Astrocyte of the spinal cord (primary cell): ENCODE data around the gene NOPCHAP1.

Source experiments
- DNase-seq: peaks from one replicate; pipeline ENCODE4 v3.0.0; 2011; ENCODE audit warnings: low read depth, low spot score
- H3K4me3 ChIP-seq: 2 replicates; pipeline ENCODE4 v1.5.1; 2011; ENCODE audit warnings: low read depth, mild to moderate bottlenecking, low read length, moderate library complexity
- in situ Hi-C: cut with HindIII; loops from 2 replicates; pipeline ENCODE4 v1.10.0; 2017; ENCODE audit warnings: low sequenced_read_pairs
- TF ChIP-seq, protein P1 (sequence below): IDR thresholded peaks from 2 replicates; pipeline ENCODE4 v1.5.1; 2012; ENCODE audit warnings: low read depth, mild to moderate bottlenecking, low read length, inconsistent platforms

Gene NOPCHAP1

DNA sequence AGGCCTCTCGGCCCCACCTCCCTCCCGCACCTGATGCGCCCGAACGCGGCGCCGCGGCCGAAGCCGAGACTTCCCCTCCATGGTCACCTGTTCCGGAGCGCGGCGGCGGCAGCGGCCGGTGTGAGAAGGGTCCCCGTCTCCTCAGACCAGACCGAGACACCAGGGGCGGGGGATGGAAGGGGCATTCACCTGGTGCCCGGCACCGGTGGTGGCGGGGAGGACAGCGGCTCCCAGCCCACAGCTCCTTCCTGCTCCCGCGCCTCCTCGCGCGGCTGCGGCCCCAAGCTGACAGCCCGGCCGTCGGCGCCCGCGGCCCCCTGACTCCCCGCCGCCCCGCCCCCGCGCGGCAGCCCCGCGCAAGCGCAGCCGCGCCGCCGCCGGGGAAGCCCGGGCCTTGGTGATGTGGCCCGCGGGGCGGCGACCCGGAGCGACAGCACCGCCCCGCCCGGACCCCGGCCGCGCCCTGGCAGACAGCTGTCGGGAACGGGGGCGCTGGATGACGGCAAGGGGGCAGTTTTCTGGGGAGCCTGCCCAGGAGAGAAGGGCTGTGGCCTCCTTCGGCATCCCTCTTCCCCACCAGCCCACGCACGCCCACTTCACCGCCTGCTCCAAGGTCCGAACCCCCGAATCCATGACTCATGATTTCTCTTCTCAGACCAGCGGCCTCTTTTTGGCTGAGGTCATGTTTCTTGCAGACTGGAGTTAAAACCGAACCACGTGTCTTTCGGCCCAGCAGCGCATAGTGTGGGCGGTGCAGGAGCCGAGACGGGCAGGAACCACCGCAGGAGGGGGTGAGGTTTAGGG is 27.9 kb upstream of the NOPCHAP1 start, which contains the start of gene SLC41A2:
TSS of gene SLC41A2 (minus strand) at position 290 of the 804 bp plus-strand sequence. CDS start 29,763 bp downstream, outside the sequence.
- DNase-seq, result peak; percentile 88
- TF ChIP-seq, protein P1, sequence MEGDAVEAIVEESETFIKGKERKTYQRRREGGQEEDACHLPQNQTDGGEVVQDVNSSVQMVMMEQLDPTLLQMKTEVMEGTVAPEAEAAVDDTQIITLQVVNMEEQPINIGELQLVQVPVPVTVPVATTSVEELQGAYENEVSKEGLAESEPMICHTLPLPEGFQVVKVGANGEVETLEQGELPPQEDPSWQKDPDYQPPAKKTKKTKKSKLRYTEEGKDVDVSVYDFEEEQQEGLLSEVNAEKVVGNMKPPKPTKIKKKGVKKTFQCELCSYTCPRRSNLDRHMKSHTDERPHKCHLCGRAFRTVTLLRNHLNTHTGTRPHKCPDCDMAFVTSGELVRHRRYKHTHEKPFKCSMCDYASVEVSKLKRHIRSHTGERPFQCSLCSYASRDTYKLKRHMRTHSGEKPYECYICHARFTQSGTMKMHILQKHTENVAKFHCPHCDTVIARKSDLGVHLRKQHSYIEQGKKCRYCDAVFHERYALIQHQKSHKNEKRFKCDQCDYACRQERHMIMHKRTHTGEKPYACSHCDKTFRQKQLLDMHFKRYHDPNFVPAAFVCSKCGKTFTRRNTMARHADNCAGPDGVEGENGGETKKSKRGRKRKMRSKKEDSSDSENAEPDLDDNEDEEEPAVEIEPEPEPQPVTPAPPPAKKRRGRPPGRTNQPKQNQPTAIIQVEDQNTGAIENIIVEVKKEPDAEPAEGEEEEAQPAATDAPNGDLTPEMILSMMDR, result peak; percentile 3
- in situ Hi-C loops, result no loop called here
- peak within 1 kb of the TSS; percentile 74 for H3K4me3 ChIP-seq

DNA sequence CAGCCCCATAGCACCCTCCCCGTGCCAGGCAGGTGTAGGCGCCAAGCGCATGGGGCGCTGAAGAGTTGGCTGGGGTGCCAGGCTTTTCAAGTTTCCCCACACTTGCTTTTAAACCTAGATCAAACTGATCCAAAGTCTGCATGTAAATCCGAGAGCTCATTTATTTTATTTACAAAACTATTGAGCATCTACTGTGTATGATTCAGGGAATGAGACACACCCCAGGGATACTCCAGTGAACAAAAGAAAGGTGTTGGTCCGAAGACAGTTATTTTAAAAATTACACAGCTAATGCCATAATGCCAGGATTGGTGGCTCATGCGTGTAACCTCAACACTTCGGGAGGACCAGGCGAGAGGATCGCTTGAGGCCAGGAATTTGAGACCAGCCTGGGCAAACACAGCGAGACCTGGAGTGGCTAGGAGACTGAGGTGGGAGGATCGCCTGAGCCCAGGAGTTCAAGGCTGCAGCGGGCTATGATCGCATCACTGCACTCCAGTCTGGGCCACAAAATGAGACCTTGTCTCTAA is 27.2 kb upstream of the NOPCHAP1 start:
- DNase-seq, result no peak
- in situ Hi-C loops, result no loop called here
- peak overlapping the region; percentile 59 for H3K4me3 ChIP-seq
- TF ChIP-seq, protein P1, result no peak

DNA sequence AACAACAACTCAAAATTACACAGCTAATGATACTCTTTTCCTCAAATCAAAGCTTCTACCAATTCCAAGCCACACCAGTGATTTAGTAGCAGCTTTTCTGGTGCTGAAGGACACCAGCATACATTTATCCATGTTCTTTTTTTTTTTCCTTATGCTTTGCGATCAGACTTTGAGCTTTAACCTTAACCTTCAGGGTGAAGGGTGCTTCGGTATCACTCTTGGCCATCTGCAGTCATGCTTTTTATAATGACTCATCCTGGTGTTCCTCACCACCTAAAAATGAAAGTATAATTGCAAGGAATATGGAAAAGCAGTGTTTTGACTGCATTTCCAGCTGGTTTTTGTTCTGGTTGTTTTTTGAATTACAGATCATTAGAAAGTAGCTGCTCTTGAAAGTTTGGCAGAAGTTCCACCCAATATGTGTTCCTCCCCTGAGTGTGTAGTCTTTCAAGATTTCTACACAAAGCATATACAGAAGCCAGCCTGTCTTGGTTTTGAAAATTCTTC is 26.7 kb upstream of the NOPCHAP1 start:
- DNase-seq, result peak; percentile 56
- in situ Hi-C loops, result no loop called here
- H3K4me3 ChIP-seq, result no peak overlapping the region
- TF ChIP-seq, protein P1, result no peak

DNA sequence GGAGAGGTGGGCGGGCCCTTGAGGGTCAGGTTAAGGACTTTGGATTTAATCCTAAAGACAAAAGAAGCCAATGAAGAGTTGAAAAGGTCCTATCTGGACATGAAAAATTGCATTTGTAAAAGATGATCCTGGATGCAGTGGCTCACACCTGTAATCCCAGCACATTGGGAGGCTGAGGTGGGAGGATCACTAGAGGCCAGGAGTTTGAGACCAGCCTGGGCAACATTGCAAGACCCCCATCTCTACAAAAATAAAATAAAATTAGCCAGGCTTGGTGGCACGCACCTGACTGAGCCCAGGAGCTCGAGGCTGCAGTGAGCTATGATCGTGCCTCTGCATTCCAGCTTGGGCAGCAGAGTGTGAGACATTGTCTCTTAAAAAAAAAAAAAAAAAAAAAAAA is 25.7 kb upstream of the NOPCHAP1 start:
- TF ChIP-seq, protein P1, result no peak
- DNase-seq, result no peak
- in situ Hi-C loops, result no loop called here
- H3K4me3 ChIP-seq, result no peak overlapping the region

DNA sequence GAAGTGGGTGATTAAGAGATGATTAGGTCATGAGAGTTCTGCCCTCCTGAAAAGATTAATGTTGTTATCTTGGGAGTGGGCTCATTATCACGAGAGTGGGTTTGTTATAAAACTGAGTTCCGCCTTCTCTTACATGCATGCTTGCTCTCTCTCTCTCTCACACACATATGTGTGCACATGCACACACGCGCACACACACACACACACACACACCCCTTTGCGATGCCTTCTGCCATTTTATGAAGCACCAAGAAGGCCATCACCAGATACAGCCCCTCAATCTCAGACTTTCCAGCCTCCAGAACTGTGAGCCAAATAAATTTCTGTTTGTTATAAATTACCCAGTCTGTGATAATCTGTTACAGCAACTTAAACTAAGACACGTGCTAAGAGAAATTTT is 22.4 kb upstream of the NOPCHAP1 start:
- no peak overlapping the region for H3K4me3 ChIP-seq
- in situ Hi-C loops, result no loop called here
- no peak for DNase-seq
- TF ChIP-seq, protein P1, result no peak

DNA sequence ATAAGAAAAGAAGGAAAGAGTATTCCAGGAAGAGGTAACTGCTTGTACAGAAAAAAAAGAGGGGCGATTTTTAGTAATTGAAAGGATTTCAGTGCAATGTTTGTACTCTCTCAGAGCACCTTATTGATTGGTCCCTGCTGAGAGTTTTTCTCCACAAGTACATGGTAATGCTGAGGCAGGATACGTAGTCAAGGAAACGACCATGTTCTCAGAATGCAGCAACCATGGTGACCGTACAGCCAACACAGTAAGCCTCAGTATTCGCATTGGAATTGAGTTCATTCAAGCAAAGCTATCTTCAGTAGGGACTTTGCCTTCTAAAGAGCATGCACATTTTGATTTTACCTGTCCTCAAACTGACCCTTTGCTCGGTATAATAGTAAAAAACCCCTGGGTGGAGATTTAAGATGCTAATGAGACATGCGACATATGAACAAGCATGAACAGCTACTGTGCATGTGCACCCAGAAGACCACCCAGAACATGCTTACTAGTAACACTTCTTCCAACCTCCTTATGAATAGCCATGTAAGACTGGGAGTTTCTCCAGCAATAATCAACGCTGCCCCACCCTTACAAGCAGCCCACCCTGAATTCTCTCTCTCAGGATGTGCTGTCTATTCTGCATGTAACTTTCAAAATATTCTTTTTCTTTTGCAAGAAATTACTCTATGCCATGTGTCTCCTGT is 21.8 kb upstream of the NOPCHAP1 start:
- in situ Hi-C loops, result no loop called here
- no peak overlapping the region for H3K4me3 ChIP-seq
- peak; percentile 36 for DNase-seq
- TF ChIP-seq, protein P1, result no peak
